ENCODE data around the gene STXBP3.

The STXBP3 gene

GRCh38 chr1:108852221-108852975 is 105.9 kb downstream of the STXBP3 start:
- Histone ChIP-seq H3K9ac (peak overlapping the region in 10 of 11 experiments; percentile 1 to 80 (median 72); a peak in 18 of 22 replicates), H3K27me3 (no peaks in the 10 kb centered on the region), H3K4me3 (peak overlapping the region in 8 of 10 experiments; percentile 11 to 36 (median 20); a peak in 9 of 20 replicates), H4K20me1 (no peaks in the 10 kb centered on the region), H3K9me3 (replicated peaks in 1 of 11) (peaks cover 0 to 12% (median 8%) of the 10 kb centered on the region in 11 experiments; a peak in 11 of 22 replicates), H3K4me1 (peaks cover 27 to 68% (median 64%) of the 10 kb centered on the region in 10 experiments), H3K27ac (peak overlapping the region in 10 of 11 experiments; percentile 9 to 91 (median 86); a peak in 18 of 22 replicates), H3K4me2 (peak overlapping the region; percentile 49 to 80 (median 73)), H3K36me3 (no peaks in the 10 kb centered on the region)
- peak in 1 of 11 experiments; percentile 45; a peak in 1 of 22 replicates for TF ChIP-seq Cebpa-rat (IDR thresholded peaks at IDR 0.05)

- H3K36me3 ChIP-seq = no peaks in the 10 kb centered on the region
Observed at GRCh38 chr1:108854221-108855019, 107.9 kb downstream of the STXBP3 start.

GRCh38 chr1:108856994-108857393 is 110.5 kb downstream of the STXBP3 start, which contains the start of gene AKNAD1:
TSS of gene AKNAD1 (minus strand) at chr1:108857094. CDS start at chr1:108852664, 4,430 bp downstream.
- H3K4me1 ChIP-seq = peaks cover 22 to 38% (median 26%) of the 10 kb centered on the region in 10 experiments
- no peak within 1 kb of the TSS for H3K4me3 ChIP-seq
- no peak within 1 kb of the TSS for H3K4me2 ChIP-seq
- no peaks in the 10 kb centered on the region for H3K36me3 ChIP-seq
- no peak within 1 kb of the TSS for H3K27ac ChIP-seq
- no peaks in the 10 kb centered on the region for H4K20me1 ChIP-seq
- H3K27me3 ChIP-seq = no peaks in the 10 kb centered on the region
- peaks cover 0 to 12% (median 8%) of the 10 kb centered on the region in 11 experiments; a peak in 11 of 22 replicates for H3K9me3 ChIP-seq (replicated peaks in 1 of 11)
- TF ChIP-seq Cebpa-rat (IDR thresholded peaks at IDR 0.05) = no peak
- no peak within 1 kb of the TSS for H3K9ac ChIP-seq

More at GRCh38 chr1:108854221-108855019, 107.9 kb downstream of the STXBP3 start:
- peaks cover 0 to 12% (median 8%) of the 10 kb centered on the region in 11 experiments; a peak in 11 of 22 replicates for H3K9me3 ChIP-seq (replicated peaks in 1 of 11)
- peaks cover 38 to 59% (median 48%) of the 10 kb centered on the region in 10 experiments for H3K4me1 ChIP-seq
- no peak for TF ChIP-seq Cebpa-rat (IDR thresholded peaks at IDR 0.05)
- H3K9ac ChIP-seq = peak overlapping the region in 1 of 11 experiments; percentile 76; a peak in 1 of 22 replicates
- peak overlapping the region in 8 of 11 experiments; percentile 82 to 91 (median 87); a peak in 15 of 22 replicates for H3K27ac ChIP-seq
- H3K27me3 ChIP-seq = no peaks in the 10 kb centered on the region
- no peaks in the 10 kb centered on the region for H4K20me1 ChIP-seq
- no peak overlapping the region for H3K4me3 ChIP-seq
- H3K4me2 ChIP-seq = peak overlapping the region in 9 of 11 experiments; percentile 4 to 80 (median 73); a peak in 7 of 22 replicates

- no peak for TF ChIP-seq Cebpa-rat (IDR thresholded peaks at IDR 0.05)
- H4K20me1 ChIP-seq = no peaks in the 10 kb centered on the region
- H3K36me3 ChIP-seq = no peaks in the 10 kb centered on the region
Observed at GRCh38 chr1:108858230-108858950, 111.9 kb downstream of the STXBP3 start.

More at GRCh38 chr1:108858230-108858950, 111.9 kb downstream of the STXBP3 start:
- Histone ChIP-seq H3K4me1 (peaks cover 8 to 36% (median 23%) of the 10 kb centered on the region in 10 experiments), H3K27ac (no peak overlapping the region), H3K27me3 (no peaks in the 10 kb centered on the region), H3K9ac (no peak overlapping the region), H3K9me3 (replicated peaks in 1 of 11) (peaks cover 0 to 9% (median 5%) of the 10 kb centered on the region in 11 experiments; a peak in 11 of 22 replicates), H3K4me2 (peak overlapping the region in 4 of 11 experiments; percentile 8 to 56 (median 42); a peak in 4 of 22 replicates), H3K4me3 (no peak overlapping the region)
